Activated effector memory CD4-positive, alpha-beta T cell treated with anti-CD3 and anti-CD28 coated beads, Interleukin-2, amount 50 U/mL, for 16 hours (primary cell): ENCODE measurements around the gene AP2A2.

Experiments used
- DNase-seq: peaks from one replicate; pipeline ENCODE4 v3.0.0-alpha.2; 2020

Gene AP2A2

DNA sequence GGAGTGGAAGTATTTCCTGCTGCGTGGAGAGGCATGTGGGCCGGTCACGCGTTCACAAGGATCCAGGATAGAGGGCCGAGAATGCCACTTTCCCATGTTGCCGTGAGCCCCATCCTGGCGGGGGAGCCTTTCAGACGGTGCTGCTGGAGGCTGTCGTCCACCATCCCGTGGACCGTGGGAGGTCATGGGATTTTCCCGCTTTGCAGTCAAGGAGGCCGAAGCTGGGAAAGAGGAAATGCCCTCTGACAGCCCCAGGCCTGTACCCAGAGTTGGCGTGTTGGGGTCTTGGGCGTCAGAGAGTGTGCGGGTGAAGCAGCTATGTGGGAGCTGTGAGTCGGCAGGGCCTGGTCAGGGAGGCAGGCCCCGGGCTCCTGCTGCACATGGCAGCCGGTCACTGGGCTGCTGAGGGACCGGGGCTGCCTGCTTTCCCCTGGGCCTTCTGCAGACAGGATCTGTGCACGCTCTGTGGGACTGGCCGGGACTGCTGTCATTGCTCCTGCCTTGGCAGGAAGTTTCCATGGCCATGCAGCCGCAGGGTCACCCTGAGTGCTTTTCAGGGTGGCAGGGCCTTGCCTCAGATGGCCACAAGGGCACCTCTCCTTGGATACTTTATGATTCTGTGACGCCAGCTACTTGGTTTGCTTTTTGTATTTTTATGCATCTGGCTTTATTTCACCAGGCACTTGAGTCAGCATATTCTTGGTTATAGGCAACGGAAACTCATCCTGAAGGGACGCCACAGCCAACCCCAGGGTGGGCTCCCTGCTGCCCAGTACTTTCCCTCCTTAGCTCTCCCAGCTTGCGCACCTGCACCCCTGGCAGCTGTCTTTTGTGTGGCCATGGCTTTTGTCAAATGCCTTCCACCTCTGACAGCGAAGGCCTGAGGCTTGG is 52.4 kb downstream of the AP2A2 start:
- DNase-seq = no peak

DNA sequence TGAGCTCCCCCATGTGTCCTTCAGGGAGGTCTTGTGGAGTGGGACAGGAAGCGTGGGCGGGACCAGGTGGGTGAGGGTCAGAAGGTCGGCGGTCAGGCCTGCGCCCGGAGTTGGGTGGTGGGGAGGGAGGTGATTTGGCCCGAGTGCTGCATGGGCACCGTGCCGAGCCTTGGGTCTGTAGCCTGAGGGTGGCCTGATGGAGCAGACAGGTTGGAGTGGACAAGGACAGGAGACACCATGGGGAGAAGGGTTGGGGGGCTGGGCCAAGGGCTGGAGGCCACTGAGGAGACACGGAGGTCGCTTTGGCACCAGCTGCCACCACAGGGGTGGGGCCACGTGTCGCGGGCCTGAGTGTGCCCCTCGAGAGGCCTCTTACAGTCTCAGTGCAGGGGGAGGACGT is 53.1 kb downstream of the AP2A2 start:
- DNase-seq = no peak

DNA sequence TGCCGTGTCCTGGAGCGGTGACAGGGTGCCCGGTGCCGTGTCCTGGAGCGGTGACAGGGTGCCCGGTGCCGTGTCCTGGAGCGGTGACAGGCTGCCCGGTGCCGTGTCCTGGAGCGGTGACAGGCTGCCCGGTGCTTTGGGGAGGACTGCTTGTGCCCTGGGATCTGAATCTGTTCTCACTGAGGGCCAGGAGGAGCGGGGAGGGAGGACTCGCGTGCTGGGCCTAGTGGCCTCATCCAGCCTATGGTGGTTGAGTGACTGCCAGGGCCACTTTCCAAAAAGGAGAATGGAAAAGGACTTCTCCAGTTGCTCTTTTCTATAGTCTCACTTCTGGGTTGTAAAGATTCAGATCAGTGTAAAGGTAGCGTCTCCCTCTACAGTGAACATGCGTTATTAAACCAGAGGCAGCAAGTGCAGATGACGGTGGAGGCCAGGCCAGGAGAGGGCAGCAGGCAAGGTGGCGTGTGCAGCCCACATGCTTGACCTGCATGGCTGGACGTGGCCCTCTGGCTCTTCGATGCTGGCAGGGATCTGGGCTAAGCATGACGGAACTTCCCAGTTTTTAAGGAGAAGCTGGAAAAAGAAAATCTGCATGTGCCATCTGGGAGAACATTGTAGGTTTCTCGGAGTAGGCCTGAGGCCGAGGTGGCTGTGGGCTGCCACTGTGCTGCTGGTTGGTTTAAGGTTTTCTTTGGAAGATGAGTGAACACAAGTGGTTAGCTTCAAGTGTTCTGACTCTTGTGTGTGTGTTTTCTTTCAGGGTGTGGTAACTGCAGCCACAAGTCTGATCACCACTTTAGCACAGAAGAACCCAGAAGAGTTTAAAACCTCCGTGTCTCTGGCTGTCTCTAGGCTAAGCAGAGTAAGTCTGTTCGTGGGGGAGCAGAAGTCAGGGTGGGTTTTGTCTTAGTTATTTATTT is 55.0 kb downstream of the AP2A2 start:
- DNase-seq = no peak

DNA sequence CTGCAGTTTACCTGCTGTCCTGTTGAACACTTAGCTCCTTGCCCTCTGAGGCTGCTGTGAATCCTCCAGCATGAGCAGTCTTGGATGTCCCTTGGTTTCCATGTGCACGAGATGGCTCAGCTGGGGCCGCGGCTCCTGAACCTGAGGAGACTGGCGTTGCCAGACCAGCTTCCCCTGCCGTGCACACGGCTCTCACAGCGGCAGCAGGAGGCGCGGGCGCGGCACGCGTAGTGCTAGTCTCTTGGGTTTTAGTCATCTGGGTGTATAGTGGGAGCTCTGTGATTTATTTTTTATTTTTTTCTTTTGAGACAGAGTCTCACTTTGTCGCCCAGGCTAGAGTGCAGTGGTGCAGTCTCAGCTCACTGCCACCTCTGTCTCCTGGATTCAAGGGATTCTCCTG is 56.1 kb downstream of the AP2A2 start:
- no peak for DNase-seq

DNA sequence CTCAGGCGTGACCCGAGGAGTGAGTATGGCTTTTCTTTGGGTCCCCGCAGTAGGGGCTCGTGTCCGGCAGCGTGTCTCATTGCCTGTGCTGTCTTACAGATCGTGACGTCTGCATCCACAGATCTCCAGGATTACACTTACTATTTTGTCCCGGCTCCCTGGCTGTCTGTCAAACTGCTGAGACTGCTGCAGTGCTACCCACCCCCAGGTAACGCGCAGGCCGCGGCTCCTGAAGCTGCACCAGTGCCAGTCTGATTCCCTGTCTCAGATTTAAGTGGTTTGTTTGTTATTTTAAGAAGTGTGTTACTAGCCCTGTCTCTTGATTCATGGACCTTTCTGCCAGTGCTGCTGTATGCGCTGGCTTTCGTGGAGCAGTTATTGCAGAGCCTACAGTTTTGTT is 58.9 kb downstream of the AP2A2 start:
- DNase-seq = no peak

DNA sequence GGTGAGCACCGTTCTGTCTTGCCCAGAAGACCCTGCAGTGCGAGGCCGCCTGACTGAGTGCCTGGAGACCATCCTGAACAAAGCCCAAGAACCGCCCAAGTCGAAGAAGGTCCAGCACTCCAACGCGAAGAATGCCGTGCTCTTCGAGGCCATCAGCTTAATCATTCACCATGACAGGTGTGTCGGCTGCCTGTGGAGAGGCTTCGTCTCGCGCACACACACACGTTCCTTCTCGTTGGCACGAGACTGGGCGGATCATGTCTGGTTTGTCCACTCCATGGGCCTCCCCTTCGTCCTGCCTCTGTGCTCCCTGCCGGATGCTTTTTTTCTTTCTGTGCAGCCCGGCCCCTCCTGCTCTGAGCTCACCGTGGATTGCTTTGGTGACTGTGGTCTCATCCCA is 59.7 kb downstream of the AP2A2 start:
- DNase-seq = no peak

DNA sequence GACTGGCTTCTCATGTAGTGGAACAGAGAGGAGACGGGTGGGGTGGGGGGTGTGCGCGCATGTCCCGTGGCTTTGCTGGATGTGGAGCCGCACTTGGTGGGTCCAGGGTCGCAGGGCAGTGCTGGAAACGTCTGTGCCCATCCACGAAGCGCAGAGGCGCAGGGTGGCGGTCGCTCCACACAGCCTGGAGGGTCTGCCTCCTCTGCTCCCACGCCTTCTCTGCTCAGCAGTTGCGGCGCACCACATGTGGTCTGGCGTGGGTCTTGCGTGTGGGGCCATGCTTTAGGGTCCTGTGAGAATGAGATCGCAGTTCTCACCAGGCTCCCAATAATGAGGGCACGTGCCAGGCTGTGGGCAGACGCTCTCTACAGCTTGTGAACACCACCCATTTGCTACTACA is 60.2 kb downstream of the AP2A2 start:
- no peak for DNase-seq

DNA sequence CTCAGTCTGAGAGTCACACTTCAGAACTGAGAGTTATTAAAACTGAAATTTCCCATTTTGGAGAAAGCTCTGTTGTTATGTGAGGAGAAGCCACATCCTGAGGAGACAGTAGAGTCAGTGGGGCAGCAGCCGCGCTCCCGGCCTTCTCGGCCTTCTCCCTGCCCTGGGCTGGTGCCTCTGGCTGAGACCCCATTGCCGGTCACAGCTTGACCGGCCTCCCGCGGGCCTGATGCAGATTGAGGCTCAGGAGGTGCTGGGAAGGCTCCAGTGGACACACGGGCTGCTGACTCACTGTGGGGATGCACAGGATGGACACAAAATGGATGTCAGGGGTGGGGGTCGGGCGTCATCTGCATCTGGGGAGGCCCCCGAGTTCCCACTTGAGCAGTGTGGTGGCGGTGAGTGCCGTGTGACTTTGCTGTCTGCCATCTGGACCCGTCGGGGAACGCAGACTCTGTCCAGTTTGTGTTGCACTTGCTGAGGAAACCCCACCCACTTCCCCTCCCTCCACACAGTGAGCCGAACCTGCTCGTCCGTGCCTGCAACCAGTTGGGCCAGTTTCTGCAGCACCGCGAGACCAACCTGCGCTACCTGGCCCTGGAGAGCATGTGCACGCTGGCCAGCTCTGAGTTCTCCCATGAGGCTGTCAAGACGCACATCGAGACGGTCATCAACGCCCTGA is 60.7 kb downstream of the AP2A2 start:
- DNase-seq = no peak

DNA sequence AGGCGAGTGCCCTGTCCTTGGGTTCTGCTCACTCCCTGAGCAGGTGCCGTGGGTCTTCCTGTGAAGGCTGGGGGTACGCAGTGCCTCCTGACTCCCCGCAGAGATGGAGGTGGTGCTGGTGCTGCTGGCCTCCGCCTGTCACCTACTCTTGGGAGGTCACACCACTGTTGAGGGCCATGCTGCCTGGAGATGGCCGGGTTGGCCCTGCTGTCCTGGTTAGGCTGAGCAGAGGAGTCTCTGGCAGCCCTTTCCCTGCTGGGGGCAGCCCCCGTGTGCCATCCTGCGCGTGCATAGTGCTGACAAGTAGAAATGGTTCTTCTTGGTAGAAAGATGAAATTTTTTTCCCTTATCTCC is 61.3 kb downstream of the AP2A2 start:
- no peak for DNase-seq

DNA sequence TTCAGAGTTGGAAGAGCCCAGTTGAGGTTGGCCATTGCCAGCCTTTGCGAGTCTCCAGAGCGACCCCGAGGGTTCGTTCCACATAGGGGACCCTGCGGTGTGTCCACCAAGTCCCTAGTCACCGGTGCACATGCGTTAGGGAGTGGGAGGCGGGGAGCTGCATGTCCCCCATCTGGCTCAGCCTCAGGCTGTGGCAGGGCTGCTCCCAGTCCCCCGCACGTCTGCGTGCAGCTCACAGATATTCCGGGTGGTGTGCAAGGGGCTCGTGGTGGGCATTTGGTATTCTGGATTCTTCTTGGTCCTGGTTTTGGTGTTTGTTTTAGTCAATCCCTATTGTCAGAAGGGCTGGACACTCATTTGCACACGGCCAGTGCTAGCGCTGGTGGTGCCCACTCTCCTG is 62.0 kb downstream of the AP2A2 start:
- no peak for DNase-seq

DNA sequence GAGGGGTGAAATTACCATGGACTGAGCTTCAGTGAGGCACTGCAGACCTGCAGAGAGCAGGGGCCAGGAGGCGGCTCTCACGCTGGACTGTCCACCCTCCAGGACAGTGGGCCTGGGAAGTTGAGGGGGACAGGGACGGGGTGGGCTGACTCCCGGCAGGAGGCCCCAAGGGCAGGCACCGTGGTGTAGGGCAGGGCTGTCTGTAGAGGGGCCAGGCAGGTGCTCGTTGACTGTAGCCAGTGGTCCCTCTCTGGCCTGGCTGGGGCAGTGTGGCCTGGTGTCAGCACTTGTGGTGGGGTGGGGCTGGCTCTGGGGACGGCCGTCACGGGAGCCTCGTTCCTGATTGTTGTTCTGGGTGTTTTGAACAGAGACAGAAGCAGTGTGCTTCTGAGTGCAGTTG is 64.4 kb downstream of the AP2A2 start:
- no peak for DNase-seq

DNA sequence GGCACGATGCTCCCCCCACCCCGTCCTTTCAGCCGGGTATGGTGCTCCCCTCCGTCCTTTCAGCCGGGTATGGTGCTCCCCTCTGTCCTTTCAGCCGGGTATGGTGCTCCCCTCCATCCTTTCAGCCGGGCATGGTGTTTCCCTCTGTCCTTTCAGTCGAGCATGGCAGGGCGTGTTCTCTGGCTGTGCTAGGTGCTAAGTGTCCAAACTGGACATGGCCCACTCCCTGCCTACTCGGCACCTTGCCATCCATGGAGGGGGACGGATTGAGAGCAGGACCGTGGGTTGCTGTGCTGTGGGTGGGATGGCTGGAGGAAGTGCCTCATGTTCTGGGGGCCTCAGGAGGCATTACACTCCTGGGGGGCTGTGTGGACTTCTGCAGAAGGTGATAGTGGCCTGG is 65.4 kb downstream of the AP2A2 start:
- no peak for DNase-seq

DNA sequence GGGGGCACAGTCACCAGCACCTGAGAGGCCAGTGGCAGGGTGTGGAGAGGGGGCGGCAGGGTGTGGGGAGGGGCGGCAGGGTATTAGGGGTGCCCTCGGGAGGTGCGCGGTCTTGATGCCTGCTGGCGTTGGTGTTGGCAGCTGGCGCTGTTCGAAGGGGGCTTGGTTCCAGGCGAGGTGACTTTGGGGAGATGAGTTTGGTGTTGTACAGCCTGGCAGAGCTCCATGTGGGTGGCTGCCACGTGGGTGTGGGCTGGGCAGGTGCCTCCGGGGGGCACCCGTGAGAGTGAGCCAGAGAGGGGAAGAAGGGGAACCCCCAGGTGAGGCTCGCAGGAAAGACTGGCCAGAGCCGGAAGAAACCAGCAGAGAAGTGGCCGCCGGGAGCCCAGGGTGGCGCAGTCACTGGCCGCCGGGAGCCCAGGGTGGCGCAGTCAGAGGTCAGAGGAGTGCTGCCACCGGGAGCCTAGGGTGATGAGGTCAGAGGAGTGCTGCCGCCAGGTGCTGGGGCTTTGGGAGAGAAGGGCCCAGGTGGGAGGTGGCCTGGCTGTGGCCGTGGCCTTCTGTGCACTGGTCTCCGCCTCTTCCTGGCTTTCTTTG is 66.1 kb downstream of the AP2A2 start:
- DNase-seq = no peak

DNA sequence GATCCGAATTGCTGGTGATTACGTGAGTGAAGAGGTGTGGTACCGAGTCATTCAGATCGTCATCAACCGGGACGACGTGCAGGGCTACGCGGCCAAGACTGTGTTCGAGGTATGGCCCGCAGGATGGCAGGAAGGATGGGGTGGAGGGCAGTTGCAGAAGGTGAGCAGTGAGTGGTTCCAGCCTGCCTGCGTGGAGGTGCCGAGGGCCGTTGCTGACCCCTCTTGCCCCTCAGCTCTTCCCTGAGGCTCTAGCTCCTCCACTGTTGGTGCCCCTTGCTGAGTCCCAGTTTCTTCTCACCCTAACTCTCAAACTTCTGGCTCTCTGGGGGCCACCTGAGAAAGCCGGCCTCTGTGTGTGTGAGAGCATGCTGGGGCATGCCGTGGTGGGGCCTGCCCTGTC is 66.9 kb downstream of the AP2A2 start:
- DNase-seq = no peak

DNA sequence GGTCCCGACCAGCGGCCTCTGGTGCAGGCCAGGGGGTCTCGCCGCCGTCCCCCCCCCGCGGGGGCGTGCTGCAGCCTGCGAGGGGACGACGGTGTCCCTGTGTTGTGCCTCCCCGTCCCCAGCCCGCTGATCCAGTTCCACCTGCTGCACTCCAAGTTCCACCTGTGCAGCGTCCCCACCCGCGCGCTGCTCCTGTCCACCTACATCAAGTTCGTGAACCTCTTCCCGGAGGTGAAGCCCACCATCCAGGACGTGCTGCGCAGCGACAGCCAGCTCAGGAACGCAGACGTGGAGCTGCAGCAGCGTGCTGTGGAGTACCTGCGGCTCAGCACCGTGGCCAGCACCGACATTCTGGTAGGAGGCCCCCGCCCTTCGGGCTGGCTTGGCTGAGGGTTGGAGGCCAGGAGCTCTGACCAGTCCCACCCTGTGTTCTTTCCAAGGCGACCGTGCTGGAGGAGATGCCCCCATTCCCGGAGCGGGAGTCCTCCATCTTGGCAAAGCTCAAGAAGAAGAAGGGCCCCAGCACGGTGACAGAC is 68.0 kb downstream of the AP2A2 start:
- DNase-seq = no peak

DNA sequence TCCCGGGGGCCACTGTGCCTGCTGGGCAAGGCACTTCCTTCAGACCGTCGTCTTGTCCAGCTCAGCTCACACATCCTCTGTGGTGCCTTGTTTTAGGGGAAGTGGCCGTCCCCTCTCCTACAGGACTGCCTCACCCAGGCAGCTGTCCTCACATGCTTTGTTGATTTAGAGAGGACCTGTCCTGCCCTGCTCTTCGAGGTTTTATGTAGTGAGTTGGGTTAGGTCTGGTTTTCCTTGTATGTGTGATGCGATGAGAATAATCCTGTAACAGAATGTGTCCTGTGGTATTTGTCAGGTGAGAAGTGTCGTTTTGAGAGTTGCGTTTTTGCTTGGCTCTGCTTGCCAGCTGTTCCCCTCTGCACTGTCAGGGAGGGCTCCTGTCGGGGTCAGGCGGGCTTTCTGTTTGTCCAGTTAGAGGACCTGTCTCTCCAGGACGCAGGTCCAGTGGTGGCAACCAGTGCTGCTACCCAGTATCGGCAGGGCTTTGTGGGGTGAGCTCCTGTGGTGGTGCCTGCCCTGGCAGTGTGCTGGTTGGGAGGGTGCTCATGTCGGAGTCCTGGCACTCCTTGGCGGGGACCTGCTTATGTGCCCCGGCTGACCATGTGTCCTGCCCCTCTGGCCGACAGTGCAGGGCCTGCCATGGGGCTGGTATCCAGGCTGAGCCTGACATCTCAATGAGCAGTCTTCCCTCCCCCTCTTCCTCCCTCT is 69.5 kb downstream of the AP2A2 start:
- no peak for DNase-seq

DNA sequence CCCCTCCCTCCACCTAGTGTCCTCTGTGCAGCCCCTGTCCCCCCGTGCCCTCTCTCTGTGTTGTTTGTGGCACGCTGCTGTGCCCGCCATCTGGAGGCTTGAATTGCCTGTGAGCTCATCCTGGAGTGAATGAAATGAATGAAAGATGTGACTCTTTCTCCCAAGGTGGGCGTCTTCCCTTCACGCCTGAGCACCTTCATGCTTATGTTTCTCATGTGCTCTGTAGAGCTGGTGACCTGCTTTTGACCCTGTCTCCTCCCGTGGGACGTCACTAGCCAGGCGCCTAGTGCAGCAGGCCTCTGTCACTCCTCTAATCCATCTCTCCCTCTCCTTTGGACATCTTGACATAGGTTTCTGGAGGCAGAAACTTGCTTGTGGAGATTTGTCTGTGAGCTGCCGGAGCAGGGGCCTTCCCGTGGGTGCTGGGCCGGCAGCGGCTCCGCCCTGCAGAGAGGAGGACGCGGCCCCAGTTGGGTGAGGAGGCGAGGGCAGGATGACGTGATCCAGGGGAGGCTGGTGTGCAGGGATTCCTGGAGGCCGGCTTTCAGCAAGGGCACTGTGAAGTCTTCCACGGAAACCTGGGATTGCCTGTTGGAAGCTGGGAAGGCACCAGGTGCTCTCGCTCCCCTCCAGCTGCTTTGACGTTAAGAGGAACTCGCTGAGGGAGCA is 70.2 kb downstream of the AP2A2 start:
- no peak for DNase-seq

DNA sequence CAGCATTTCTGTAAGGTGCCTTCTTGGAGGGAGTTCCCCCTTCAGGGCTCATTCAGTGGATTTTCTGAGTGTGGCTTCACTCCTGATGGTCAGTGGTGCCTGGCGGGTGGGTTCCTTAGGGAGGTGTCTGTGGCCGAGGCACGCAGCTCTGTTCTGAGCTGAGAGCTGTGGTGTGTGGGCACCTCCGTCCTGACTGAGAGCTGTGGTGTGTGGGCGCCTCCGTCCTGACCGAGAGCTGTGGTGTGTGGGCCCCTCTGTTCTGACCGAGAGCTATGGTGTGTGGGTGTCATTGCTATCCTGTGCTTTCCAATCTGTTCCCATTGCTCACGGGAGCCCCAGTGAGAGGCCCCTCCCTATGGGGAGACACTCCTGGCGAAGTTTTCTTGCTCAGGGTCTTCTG is 71.0 kb downstream of the AP2A2 start:
- DNase-seq = no peak

DNA sequence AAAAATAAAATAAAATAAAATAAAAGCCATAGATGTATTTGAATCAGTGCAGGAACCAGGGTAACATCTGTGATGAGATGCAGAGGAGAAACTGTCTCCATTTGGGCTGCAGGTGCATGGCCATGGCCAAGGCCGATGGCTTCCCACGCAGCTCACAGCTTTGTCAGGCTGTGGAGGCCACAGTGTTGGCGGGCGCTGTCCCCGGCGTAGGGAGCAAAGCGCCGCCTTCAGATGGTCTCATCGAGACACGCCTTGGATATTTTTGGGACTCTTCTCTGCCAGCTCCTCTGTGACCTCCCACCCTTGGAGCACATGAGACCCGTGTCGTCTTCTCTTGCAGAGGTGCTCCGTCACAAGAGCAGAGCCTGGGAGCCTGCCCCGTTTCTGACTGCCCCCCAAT is 72.2 kb downstream of the AP2A2 start:
- DNase-seq = no peak

DNA sequence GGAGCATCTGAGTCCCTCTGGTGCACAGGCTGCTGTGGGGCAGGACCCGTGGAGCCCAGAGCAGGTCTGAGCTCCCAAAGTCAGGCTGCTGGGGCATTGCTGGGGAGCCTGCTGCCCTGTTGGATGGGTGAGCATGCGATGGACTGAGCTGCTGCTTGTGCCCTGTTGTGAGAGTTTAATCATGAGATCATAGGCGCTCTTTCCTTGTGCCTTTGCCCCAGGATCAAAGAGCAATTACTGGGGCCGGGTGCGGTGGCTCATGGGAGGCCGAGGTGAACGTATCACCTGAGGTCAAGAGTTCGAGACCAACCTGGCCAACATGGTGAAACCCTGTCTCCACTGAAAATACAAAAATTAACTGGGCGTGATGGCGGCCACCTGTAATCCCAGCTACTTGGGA is 73.3 kb downstream of the AP2A2 start:
- no peak for DNase-seq
